Epidermal melanocyte (primary cell): ENCODE results near the gene IGSF9.

ENCODE experiments used
- DNase-seq: peaks from one replicate; pipeline ENCODE4 v3.0.0; 2011; ENCODE audit warnings: low spot score; ENCODE audit not compliant: insufficient read length

The IGSF9 gene, protein sequence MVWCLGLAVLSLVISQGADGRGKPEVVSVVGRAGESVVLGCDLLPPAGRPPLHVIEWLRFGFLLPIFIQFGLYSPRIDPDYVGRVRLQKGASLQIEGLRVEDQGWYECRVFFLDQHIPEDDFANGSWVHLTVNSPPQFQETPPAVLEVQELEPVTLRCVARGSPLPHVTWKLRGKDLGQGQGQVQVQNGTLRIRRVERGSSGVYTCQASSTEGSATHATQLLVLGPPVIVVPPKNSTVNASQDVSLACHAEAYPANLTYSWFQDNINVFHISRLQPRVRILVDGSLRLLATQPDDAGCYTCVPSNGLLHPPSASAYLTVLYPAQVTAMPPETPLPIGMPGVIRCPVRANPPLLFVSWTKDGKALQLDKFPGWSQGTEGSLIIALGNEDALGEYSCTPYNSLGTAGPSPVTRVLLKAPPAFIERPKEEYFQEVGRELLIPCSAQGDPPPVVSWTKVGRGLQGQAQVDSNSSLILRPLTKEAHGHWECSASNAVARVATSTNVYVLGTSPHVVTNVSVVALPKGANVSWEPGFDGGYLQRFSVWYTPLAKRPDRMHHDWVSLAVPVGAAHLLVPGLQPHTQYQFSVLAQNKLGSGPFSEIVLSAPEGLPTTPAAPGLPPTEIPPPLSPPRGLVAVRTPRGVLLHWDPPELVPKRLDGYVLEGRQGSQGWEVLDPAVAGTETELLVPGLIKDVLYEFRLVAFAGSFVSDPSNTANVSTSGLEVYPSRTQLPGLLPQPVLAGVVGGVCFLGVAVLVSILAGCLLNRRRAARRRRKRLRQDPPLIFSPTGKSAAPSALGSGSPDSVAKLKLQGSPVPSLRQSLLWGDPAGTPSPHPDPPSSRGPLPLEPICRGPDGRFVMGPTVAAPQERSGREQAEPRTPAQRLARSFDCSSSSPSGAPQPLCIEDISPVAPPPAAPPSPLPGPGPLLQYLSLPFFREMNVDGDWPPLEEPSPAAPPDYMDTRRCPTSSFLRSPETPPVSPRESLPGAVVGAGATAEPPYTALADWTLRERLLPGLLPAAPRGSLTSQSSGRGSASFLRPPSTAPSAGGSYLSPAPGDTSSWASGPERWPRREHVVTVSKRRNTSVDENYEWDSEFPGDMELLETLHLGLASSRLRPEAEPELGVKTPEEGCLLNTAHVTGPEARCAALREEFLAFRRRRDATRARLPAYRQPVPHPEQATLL

DNA sequence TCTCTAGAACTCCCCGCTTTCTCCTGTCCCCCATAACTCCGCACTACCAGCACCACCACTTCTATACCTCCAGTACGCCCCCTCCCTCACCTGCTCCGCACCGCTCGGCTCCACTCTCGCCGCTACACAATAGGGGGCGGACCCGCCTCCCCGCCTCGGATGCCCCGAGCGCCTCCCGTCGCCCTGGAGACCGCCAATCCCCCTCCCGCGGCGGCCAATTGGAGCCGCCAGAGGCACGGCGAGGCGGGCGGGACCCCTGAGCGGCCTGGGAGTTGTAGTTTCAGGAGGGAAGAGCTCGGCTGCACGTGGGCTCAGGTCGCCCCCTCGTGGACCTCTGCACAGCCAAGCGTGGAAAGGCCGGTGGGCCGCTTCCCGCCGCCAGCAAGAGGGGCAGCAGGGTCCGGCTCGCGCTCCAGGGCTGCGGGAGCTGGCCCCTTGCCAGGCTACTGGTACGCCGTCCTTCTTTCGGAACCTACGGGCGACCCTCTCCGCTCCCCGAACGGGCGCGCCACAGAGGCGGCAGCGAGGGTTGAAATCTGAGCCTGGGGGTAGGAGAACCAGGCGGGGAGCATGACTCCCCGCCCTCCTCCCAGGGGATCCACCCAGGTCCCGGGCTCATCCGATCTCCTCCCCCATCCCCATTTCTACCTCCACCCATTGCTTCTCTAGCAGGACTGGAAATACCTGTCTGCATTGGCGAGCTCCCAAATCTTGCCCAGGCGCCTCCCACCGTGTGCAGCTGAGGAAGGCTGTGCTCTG is at the start of gene IGSF9:
Gene IGSF9 (minus strand): TSS at position 131 of the 759 bp plus-strand sequence. CDS start 2,159 bp downstream, outside the sequence.
- DNase-seq = no peak

DNA sequence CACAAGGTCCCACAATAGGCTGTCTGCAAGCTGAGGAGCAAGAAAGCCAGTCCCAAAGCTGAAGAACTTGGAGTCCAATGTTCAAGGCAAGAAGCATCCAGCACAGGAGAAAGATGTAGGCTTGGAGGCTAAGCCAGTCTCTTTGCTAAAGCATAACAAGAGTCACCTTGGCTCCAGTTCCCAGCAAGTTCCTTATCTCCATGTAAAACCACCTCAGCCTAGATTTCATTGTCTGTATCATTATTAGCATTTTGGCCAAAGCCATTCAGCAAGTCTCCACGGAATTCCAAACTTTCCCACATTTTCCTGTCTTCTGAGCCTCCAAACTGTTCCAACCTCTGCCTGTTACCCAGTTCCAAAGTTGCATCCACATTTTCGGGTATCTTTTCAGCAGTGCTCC is 49.5 kb upstream of the IGSF9 start:
- no peak for DNase-seq

DNA sequence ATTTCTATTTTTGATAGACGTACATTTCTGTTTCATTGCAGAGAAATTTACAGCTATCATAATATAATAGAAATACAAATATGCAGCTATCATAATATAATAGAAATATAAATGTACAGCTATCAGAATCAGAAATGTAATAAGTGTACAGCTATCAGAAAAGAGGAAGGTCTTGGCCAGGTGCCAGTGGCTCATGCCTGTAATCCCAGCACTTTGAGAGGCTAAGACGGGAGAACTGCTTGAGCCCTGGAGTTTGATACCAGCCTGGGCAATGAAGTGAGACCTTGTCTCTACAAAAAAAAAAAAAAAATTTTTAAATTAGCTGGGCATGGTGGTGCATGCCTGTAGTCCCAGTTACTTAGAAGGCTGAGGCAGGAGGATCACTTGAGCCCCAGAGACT is 48.5 kb upstream of the IGSF9 start:
- no peak for DNase-seq

DNA sequence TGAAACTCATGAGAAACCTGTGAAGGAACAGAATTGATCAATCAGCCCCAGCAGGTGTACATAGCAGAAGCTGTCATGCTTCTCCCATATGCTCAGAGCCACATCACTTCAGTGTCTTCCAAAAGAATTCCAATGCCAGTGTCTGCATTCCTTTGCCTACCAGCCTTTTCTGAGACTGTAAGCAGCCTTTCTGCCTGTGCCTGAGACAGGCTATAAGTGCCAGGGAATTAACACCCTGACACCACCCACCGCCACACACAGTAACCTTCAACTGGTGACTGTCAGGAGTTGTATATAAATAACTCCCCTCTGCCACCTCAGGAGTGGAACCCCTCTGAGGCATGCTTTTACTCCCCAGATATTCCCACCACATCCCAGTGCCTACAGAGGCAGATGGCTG is 46.7 kb upstream of the IGSF9 start:
- no peak for DNase-seq

DNA sequence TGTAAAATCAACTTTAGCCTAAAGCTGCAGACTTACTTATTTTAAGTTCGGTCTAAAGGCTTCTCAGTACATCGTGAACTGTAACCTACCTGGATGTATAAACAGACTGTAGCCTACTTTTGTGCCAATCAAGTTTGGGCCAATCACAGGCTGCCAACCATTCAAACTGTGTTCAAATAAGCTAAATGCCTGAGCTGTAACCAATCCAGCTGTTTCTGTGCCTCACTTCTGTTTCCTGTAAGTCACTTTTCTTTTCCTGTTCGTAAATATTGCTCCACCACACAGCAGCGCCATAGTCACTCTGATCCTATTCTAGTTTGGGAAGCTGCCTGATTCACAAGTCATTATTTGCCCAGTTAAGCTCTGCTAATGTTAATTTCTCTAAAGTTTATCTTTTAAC is 46.1 kb upstream of the IGSF9 start:
- DNase-seq = no peak

DNA sequence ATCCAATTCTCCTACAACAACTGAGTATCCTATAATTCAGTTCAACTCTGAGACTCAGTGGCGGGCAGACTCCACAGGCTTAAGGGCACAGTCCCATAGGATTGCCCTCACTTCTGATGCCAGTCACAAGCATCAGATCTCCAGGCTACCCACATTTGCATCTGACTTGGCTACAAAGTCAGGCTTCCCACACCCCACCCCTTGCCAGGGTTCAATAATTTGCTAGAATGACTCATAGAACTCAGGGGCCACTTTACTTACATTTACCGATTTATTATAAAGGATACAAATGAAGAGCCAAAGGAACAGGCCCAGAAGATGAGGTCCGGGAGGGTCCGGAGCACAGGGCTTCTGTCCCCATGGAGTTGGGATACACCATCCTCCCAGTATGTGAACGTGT is 44.6 kb upstream of the IGSF9 start:
- no peak for DNase-seq

DNA sequence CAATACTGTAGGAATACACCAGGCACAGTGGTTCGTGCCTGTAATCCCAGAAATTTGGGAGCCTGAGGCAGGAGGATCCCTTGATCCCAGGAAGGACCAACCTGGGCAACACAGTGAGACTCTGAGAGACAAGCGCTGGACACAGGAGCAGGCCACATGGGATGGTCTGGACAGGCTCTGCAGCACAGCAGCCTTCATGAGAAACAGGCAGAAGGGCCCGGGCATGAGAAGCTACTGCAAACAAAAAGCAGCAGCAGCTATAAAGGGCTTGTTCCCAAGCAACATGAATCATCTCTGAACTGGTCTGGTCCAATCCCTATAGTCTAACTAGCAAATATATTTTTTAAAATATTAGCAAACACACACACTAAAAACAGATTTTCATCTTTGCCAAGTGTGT is 44.2 kb upstream of the IGSF9 start:
- no peak for DNase-seq

DNA sequence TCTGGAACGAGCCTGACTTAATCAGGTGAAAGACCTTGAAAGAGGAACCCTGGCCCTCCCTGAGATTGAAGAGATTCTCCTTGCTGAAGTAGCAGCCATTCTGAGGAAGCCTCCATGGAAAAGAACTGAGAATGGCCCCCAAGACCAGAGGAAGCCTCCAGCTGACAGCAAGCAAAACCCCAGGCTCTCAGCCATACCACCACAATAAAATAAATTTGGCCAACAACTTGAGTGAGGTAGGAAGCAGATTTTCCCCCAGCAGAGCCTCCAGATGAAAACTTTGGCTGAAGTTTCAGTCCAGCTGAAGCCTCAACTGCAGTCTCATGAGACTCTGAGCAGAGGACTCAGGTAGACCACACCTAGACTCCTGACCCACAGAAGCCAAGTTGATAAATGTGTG is 42.6 kb upstream of the IGSF9 start:
- no peak for DNase-seq

DNA sequence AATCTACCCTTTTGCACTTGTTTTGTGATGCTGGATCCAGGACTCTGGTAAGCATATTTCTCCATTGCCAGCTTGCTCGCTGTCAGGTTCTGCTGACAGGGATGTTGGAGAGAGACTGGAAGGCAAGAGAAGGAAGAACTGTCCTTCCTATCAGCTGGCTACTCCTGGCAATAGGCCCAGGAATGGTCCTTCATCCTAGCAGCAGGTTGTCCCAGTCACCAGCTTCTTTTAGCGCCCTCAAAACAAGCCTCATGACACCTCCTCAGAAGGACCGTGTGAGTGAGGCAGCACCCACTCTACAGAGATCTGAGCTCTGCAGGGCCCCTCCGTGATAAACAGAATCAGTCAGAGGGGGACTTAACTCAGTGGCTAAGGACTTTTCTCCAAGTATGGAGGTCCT is 41.8 kb upstream of the IGSF9 start:
- no peak for DNase-seq

DNA sequence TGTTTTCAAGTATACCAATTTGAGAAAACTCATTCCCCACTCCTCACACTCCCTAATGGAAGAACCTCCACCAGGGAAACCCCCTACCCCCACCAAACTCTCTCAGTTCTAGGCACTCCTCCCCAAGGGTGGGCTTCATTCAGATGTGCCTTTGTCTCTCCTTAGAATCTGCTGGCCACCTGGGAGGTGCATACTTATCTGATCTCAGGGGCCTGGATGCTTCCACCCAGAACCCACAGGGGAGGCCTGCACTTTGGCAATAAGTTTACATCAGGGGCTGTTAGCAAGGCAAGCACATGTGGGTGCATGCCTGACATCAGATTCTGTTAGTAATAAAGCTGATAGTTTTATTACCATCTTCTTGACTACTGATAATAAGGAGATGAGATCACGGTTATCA is 41.1 kb upstream of the IGSF9 start:
- DNase-seq = no peak

DNA sequence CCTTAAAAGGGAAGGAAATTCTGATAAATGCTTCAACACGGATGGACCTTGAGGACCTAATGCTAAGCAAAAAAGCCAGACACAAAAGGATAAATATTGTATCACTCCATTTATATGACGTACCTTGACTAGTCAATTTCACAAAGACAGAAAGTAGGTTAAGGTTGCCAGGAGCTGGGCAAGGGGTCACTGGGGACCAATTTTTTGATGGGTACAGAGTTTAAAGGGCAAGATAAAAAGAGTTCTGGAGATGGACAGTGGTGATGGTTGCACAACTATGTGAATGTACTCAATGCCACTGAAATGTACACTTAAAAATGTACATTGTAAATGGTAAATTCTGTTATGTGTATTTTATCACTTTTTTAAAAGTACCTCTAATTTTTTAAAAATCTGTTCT is 40.7 kb upstream of the IGSF9 start:
- DNase-seq = no peak

DNA sequence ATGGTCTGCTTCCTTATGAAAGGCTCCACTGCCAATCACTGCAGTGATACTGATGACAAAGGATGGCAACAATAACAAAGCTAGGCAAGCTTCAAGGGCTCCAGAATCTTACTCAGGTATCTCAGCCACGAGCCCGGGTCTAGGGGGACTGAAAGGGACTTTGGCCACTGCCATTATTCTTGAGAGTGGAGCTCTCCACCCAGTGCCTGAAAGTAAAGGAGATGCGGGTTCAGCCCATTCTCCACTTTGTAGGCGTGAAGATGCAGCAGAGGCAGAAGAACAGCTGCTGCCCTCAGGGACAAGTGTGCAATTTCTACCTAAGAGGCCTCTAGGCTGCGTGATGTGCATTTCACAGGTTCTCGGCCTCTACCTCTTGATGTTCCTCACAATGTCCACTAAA is 40.1 kb upstream of the IGSF9 start:
- no peak for DNase-seq

DNA sequence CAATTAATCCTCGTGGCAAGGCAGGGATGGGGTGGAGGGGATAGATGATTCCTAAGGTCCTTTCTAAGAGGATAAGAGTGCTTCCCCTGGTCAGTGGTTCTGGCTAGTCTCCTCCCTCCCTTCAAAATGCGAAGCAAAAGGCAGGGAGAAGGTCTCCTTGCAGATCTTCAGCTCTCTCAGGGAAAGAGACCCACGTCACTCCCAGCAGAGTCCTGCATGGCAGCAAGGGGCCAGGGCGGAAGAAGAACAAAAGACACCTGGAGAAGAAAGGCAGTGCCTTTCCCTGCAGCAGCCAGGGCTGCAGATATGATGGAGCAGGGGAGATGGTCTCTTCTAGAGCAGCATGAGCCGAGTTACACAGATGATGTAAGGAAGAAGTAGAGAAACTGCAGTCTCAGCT is 38.3 kb upstream of the IGSF9 start:
- DNase-seq = no peak

DNA sequence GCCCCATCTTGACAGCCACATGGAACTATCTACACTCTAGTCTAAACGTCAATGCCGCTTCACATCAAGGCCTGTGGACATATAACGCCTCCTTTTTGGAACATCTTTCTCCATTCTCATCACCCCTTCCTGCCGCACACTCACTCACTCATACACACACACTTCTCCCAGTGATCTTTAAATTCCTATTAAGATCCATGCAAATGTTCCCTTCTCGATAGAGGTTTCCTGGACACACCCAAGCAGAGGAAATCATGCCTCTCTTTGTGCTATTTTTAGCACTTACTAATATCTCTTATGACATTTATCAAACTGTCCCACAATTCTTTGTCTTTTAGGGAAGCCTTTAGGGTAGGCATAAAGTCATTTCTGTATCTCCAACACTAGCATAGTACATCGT is 36.9 kb upstream of the IGSF9 start:
- no peak for DNase-seq

DNA sequence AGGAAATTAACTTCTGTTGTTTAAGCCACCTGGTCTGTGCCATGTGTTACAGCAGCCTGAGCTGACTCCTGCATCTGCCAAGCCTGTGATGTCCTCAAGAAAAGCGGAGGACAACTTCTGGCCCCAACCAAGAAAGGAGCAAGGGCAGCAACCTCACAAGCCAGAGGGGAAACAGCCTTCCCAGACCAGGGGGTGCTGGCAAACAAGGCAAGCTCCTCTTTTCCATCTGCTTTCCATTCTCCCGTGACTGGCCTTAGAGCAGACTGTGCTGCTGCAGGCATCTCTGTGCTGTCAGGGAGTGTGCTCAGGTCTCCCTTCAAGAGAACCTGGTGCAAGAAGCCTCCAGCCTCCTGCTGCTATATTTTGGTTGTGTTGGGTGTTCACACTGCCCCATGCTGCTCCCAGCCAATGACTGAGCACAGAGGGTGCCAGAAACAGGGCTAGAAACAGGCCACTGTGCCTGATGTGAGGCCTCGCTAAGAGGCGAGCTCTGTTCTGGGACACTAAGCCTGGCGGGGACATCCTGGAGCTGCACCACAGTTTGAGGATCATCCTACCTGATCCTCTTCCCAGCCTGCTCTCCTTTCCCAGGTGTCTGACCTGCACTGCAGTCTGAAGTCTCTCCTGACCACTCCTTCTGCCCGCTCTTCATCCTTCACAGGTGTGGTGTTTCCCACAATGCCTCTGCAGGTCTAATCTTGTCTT is 36.1 kb upstream of the IGSF9 start:
- no peak for DNase-seq

DNA sequence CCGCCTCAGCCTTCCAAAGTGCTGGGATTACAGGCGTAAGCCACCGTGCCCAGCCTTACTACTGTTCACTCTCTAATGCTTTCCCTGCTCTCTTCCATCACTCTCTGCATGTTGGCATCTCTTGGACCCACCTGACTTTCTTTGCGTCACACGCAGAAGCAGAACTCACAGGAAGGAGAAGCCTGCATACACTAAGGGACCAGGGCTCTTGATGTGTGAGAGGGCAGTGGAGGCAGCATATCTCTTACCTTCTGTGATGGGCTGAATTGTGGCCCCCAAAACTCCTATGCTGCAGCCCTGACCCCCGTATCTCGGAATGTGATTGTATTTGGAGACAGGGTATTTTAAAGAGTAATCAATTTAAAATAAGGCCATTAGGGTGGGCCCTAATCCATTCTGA is 35.4 kb upstream of the IGSF9 start:
- no peak for DNase-seq

DNA sequence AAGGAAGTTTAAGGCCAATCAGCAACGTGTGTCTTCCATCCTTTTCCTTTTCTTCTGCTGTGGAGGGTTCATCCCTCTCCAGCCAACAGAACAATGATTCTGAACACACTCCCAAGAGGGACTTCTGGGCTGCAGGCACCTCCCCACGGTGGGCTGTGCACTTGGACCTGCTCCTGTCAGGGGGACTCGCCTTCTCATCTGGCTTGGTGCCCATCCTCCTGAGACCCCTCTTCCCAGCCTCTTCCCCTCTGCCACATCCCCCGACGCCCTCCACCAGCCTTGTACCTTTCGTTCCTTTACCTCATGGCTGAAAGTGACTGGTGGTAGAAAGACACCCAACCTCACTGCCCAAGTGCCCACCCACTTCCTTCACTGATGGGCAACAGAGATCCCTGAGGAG is 34.7 kb upstream of the IGSF9 start:
- DNase-seq = no peak

DNA sequence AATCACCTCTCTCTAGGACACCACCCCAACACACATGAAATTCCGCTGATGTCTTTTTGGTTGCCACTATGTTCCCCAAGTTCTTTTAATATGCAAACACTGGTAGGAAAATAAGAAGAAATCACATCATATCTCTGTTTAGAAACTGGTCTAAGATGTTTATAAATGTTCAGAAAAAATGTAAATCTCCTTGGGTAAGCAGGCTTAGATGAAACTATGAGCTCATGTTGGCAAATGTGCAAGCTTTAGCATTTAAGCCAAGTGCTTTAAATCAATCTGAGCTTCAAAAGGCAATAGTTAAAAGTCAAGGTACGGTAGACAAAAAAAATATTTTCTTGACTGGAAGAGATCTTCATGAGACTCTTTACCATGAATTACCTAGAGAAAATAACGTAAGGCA is 33.8 kb upstream of the IGSF9 start:
- DNase-seq = no peak

DNA sequence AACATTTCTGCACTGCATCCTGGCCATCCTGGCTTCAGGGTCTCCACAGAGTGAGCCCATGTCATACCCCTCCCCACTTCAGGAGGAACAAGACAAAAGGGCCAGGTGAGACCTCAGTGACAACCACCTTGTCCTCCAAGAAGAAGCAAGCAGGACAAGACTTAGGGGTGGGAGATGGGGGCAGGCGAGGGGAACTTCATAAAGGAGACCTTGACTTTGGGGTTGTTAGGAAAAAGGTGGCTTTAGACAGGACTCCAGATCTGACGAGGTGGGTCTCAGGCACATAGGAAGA is 32.6 kb upstream of the IGSF9 start:
- no peak for DNase-seq

DNA sequence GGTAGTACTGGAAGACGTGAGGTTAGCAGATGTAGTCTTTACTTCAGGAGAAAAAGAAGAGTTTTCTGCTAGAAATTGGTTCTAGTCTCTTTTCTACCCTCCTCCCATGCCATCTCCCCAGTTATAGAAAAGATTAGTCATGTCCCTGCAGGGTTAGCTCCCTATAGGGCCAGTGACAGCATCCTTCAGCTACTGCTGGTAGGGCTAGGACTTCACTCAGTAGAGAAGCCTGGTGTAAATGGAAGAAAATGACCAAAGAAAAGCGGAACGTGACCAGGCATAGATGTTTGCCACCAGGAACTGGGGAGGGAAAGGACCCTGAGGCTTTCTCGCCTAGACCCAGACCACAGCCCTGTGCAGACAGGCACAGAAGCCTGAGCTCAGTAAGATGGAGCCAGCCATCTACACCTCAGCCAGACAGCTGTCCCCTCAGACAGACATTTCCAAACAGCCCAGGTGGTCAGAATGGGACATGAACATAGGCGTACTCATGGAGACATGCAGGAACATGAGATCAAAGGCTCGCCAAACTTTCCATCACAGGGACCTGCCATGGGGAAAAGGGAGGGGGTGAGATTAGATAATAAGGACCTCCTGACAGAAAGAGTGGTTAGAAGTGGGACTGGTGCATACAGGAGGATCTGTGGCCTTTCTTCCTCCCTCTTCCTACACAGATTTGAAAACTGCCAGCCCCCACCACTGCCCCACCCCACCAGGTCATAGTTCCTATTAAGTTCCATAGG is 32.1 kb upstream of the IGSF9 start:
- no peak for DNase-seq
